Stomach smooth muscle (tissue), 2 donors: ENCODE results near the gene PRR27.

Experiments used
- H3K27ac ChIP-seq: one replicate; pipeline ENCODE4 v1.7.0; 2013; ENCODE audit warnings: mild to moderate bottlenecking, low read length, inconsistent platforms
- H3K27me3 ChIP-seq, 2 donors: one replicate each; pipeline ENCODE4 v1.7.0; 2013; ENCODE audit warnings: low read length in 2 of 2; ENCODE audit not compliant: insufficient read depth in 2 of 2, control insufficient read depth in 1 of 2
- H3K36me3 ChIP-seq, 2 donors: one replicate each; pipeline ENCODE4 v1.7.0; 2013; ENCODE audit warnings: low read length in 2 of 2; ENCODE audit not compliant: control insufficient read depth in 2 of 2, insufficient read depth in 2 of 2
- H3K4me1 ChIP-seq: one replicate; pipeline ENCODE4 v1.7.0; 2013; ENCODE audit warnings: low read length; ENCODE audit not compliant: control insufficient read depth, insufficient read depth
- H3K4me3 ChIP-seq, 2 donors: one replicate each; pipeline ENCODE4 v1.7.0; 2013; ENCODE audit warnings: low read length in 2 of 2
- H3K9ac ChIP-seq, 2 donors: one replicate each; pipeline ENCODE4 v1.7.0; 2013; ENCODE audit warnings: low read length in 2 of 2, mild to moderate bottlenecking in 1 of 2
- H3K9me3 ChIP-seq, 2 donors: one replicate each; pipeline ENCODE4 v1.7.0; 2013; ENCODE audit warnings: low read length in 2 of 2; ENCODE audit not compliant: control insufficient read depth in 2 of 2
- donor health status: healthy.
- donor health status: Pancreatic carcinoma.

PRR27 gene

GRCh38 chr4:70153937-70154336, at the start of gene PRR27:
Gene PRR27, plus strand, starts transcription at chr4:70154237. Its CDS starts 139 bp downstream, at chr4:70154376.
- H3K9me3 ChIP-seq, result no peaks in the 10 kb centered on the region
- H3K4me3 ChIP-seq, result no peak within 1 kb of the TSS
- H3K27me3 ChIP-seq, result no peaks in the 10 kb centered on the region
- no peak within 1 kb of the TSS for H3K9ac ChIP-seq
- no peaks in the 10 kb centered on the region for H3K4me1 ChIP-seq
- no peak within 1 kb of the TSS for H3K27ac ChIP-seq
- no peaks in the 10 kb centered on the region for H3K36me3 ChIP-seq

GRCh38 chr4:70110917-70111316, 43.1 kb upstream of the PRR27 start:
- Histone ChIP-seq H3K4me1 (no peaks in the 10 kb centered on the region), H3K27me3 (no peaks in the 10 kb centered on the region)

GRCh38 chr4:70113656-70114055, 40.4 kb upstream of the PRR27 start:
- no peak overlapping the region for H3K4me3 ChIP-seq
- H3K9me3 ChIP-seq, result no peaks in the 10 kb centered on the region
- H3K36me3 ChIP-seq, result no peaks in the 10 kb centered on the region
- no peaks in the 10 kb centered on the region for H3K27me3 ChIP-seq
- H3K27ac ChIP-seq, result no peak overlapping the region
- H3K4me1 ChIP-seq, result no peaks in the 10 kb centered on the region
- no peak overlapping the region for H3K9ac ChIP-seq

More at GRCh38 chr4:70110917-70111316, 43.1 kb upstream of the PRR27 start:
- no peaks in the 10 kb centered on the region for H3K36me3 ChIP-seq
- H3K9ac ChIP-seq, result no peak overlapping the region
- H3K9me3 ChIP-seq, result no peaks in the 10 kb centered on the region
- no peak overlapping the region for H3K4me3 ChIP-seq
- H3K27ac ChIP-seq, result no peak overlapping the region

GRCh38 chr4:70114096-70114495, 39.9 kb upstream of the PRR27 start:
- no peak overlapping the region for H3K27ac ChIP-seq

GRCh38 chr4:70120323-70120722, 33.7 kb upstream of the PRR27 start:
- Histone ChIP-seq H3K27ac (no peak overlapping the region), H3K4me1 (no peaks in the 10 kb centered on the region), H3K9ac (no peak overlapping the region), H3K9me3 (no peaks in the 10 kb centered on the region), H3K4me3 (no peak overlapping the region), H3K36me3 (no peaks in the 10 kb centered on the region), H3K27me3 (no peaks in the 10 kb centered on the region)

More at GRCh38 chr4:70114096-70114495, 39.9 kb upstream of the PRR27 start:
- Histone ChIP-seq H3K4me1 (no peaks in the 10 kb centered on the region), H3K4me3 (no peak overlapping the region), H3K36me3 (no peaks in the 10 kb centered on the region), H3K9ac (no peak overlapping the region), H3K27me3 (no peaks in the 10 kb centered on the region), H3K9me3 (no peaks in the 10 kb centered on the region)

- H3K4me1 ChIP-seq, result no peaks in the 10 kb centered on the region
- H3K27me3 ChIP-seq, result no peaks in the 10 kb centered on the region
- no peak overlapping the region for H3K9ac ChIP-seq
- H3K36me3 ChIP-seq, result no peaks in the 10 kb centered on the region
- no peak overlapping the region for H3K27ac ChIP-seq
- H3K9me3 ChIP-seq, result no peaks in the 10 kb centered on the region
- no peak overlapping the region for H3K4me3 ChIP-seq
These were observed 20.6 kb upstream of the PRR27 start for GRCh38 chr4:70133473-70133872.

- Histone ChIP-seq H3K36me3 (no peaks in the 10 kb centered on the region), H3K4me1 (no peaks in the 10 kb centered on the region), H3K9me3 (no peaks in the 10 kb centered on the region), H3K9ac (no peak overlapping the region), H3K27ac (no peak overlapping the region), H3K4me3 (no peak overlapping the region), H3K27me3 (no peaks in the 10 kb centered on the region)
These were observed 15.3 kb upstream of the PRR27 start for GRCh38 chr4:70138751-70139150.

- Histone ChIP-seq H3K9me3 (no peaks in the 10 kb centered on the region), H3K4me1 (no peaks in the 10 kb centered on the region), H3K9ac (no peak overlapping the region), H3K27ac (no peak overlapping the region), H3K4me3 (no peak overlapping the region), H3K27me3 (no peaks in the 10 kb centered on the region), H3K36me3 (no peaks in the 10 kb centered on the region)
These were observed 2.8 kb upstream of the PRR27 start for GRCh38 chr4:70151271-70151670.

GRCh38 chr4:70152088-70152487, 1.9 kb upstream of the PRR27 start:
- Histone ChIP-seq H3K27ac (no peak overlapping the region), H3K36me3 (no peaks in the 10 kb centered on the region), H3K4me1 (no peaks in the 10 kb centered on the region), H3K9ac (no peak overlapping the region), H3K27me3 (no peaks in the 10 kb centered on the region), H3K4me3 (no peak overlapping the region), H3K9me3 (no peaks in the 10 kb centered on the region)

- Histone ChIP-seq H3K27ac (no peak overlapping the region), H3K4me3 (no peak overlapping the region), H3K9me3 (no peaks in the 10 kb centered on the region), H3K27me3 (no peaks in the 10 kb centered on the region), H3K4me1 (no peaks in the 10 kb centered on the region), H3K9ac (no peak overlapping the region), H3K36me3 (no peaks in the 10 kb centered on the region)
These were observed 4.5 kb downstream of the PRR27 start for GRCh38 chr4:70158576-70158975.

GRCh38 chr4:70177090-70177489, 23.1 kb downstream of the PRR27 start:
- no peak overlapping the region for H3K4me3 ChIP-seq
- H3K4me1 ChIP-seq, result no peaks in the 10 kb centered on the region
- H3K9ac ChIP-seq, result no peak overlapping the region
- no peaks in the 10 kb centered on the region for H3K27me3 ChIP-seq
- H3K9me3 ChIP-seq, result peaks cover 0 to 2% of the 10 kb centered on the region in 2 donors
- no peaks in the 10 kb centered on the region for H3K36me3 ChIP-seq
- no peak overlapping the region for H3K27ac ChIP-seq
